Ovary (tissue), 9 donors: ENCODE measurements around the gene SCD5. TPM values are rescaled to one million over a fixed set of nuclear protein-coding genes. Genes with fewer than 3 reads are reported as not detected.

Source experiments
- DNase-seq, 5 donors: peaks; one replicate each; pipeline ENCODE4 v3.0.0-alpha.2; 2019 to 2020
- H3K27ac ChIP-seq, 2 donors: fragments of 200-600 bp; one replicate each; pipeline versions ENCODE4 v1.5.1 to v1.8.0; 2019 to 2022
- H3K27me3 ChIP-seq: fragments of 200-600 bp; one replicate; pipeline ENCODE4 v1.8.0; 2022
- H3K36me3 ChIP-seq: fragments of 200-600 bp; sonication (generic); one replicate; pipeline ENCODE4 v1.5.1; 2019
- H3K4me1 ChIP-seq: one replicate; pipeline ENCODE4 v1.8.1; 2013; ENCODE audit warnings: mild to moderate bottlenecking, moderate library complexity; ENCODE audit not compliant: insufficient read depth
- H3K4me3 ChIP-seq: fragments of 200-600 bp; sonication (generic); one replicate; pipeline ENCODE4 v1.5.1; 2017
- H3K9me3 ChIP-seq, 2 donors: fragments of 200-600 bp in 1 of 2; sonication (generic) in 1 of 2; one replicate each; pipeline versions ENCODE4 v1.5.1 to v1.8.1; 2013 to 2019; ENCODE audit warnings: mild to moderate bottlenecking in 1 of 2, moderate library complexity in 1 of 2
- CTCF ChIP-seq, 3 donors: fragments of 450-650 bp in 2 of 3; fragments of 200-600 bp in 1 of 3; IDR thresholded peaks; one replicate each; pipeline versions ENCODE4 v1.5.1 to v1.8.0; 2016 to 2022; ENCODE audit warnings: antibody characterized with exemption in 3 of 3, mild to moderate bottlenecking in 1 of 3
- EP300 ChIP-seq: sonication (generic); formaldehyde crosslinking; IDR thresholded peaks from one replicate; pipeline ENCODE4 v1.6.1; 2017; ENCODE audit warnings: antibody characterized with exemption
- POLR2A ChIP-seq: fragments of 450-650 bp; IDR thresholded peaks from one replicate; pipeline ENCODE4 v1.6.1; 2017; ENCODE audit warnings: antibody characterized with exemption, mild to moderate bottlenecking, moderate library complexity
- WGBS, 3 donors: extraction: QIAGEN DNeasy Blood & Tissue Kit in 1 of 3; methylation state at CpG; one replicate each; pipeline versions ENCODE4 v1.1.5 to v1.1.7; 2013 to 2017; 5-methylcytosine and 5-hydroxymethylcytosine counted together
- intact Hi-C, 4 donors: fragments of 100-400 bp; cut with DNase I; formaldehyde crosslinking; loops; one replicate each; pipeline versions ENCODE4 v1.11.0 to v1.15.1; 2022 to 2023
- polyA plus RNA-seq, 2 donors: library from polyadenylated mRNA; stranded (reverse); fragments of 200-250 nt in 1 of 2; fragments of 350-450 nt in 1 of 2; fragmentation: Illumina TruSeq in 1 of 2; extraction: RNeasy Lipid Tissue Mini Kit (QIAGEN cat#74804) in 1 of 2; gene quantifications; one replicate each; pipeline ENCODE4 v1.2.3, GENCODE V29; 2013 to 2014
- total RNA-seq, 7 donors: library from RNA; depleted of rRNA in 2 of 7; stranded (reverse); fragments of >200 nt in 2 of 7; fragmentation: NEBNext Ultra II Directional in 3 of 7; extraction: Animal tissue kit (Norgen Biotek cat#: 25700) in 3 of 7; gene quantifications; one replicate each; pipeline versions ENCODE4 v1.1.0 to v1.2.4, GENCODE V29; 2016 to 2023
- donor health status: DM: no; HTN: no; CAD: no; lungs with moderate emphysema.
- donor health status: DM: no; HTN: no; CAD: no.
- donor health status: Bipolar disorder and iron deficiency.
- donor health status: DM: yes; HTN: yes; CAD: no.
- donor health status: DM: no; HTN: no; CAD: no.
- donor health status: DM: yes; HTN: yes; CAD: no.

The SCD5 gene
- total and polyA plus RNA-seq, 9 donors: 96.3 to 203 (median 119) TPM

DNA sequence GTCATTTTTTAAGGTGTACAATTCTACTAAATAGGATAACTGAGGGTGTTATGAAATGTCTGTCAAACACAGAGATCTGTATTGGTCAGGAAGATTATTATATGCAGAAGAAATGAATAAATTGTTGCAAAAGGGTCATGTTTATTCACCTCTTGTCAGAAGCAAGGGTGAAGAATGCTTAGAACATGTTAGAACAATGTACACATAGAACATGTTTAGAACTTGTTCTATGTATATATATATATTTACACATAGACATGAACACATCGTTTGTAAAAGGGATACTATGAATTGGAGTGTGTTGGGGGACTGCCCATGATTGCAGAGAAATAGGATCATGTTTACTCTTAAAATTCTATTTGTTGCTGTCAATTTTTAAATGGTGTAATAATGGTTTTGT, 208.8 kb downstream of the SCD5 start:
- no peak overlapping the region for H3K27ac ChIP-seq
- 49 to 75% (median 54%) methylated on average over 1 of the region's 1 CpG for WGBS, 3 donors
- H3K4me1 ChIP-seq: no peaks in the 10 kb centered on the region
- H3K9me3 ChIP-seq: no peaks in the 10 kb centered on the region
- H3K36me3 ChIP-seq: no peaks in the 10 kb centered on the region
- TF ChIP-seq EP300 (no peak), POLR2A (no peak), CTCF (IDR thresholded peaks at IDR 0.05) (no peak)
- DNase-seq: no peak
- intact Hi-C loops: no loop called here
- no peak overlapping the region for H3K4me3 ChIP-seq
- H3K27me3 ChIP-seq: no peaks in the 10 kb centered on the region

DNA sequence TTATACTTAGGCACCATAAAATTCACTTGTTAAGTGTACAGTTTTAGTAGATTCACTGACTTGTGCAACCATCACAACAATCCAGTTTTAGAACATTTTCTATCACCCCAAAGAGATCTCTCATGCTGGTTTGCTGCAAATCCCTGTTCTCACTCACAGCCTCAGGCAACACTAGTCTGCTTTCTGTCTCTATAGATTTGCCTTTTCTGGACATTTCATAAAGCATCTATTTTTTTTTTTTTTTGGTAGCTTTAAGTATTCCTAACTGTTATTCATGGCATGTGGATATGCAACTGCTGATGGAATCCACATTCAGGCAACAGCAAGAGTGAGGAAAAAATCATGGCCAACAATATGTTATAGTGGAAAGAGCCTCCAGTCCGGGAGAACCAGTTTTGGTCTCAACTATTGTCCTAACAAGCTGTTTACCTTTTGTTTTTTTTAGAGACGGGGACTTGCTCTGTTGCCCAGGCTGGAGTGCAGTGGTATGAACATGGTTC, 209.8 kb downstream of the SCD5 start:
- Histone ChIP-seq H3K4me3 (no peak overlapping the region), H3K27ac (no peak overlapping the region), H3K36me3 (no peaks in the 10 kb centered on the region), H3K4me1 (no peaks in the 10 kb centered on the region), H3K9me3 (no peaks in the 10 kb centered on the region), H3K27me3 (no peaks in the 10 kb centered on the region)
- no peak for DNase-seq
- TF ChIP-seq POLR2A: no peak
- TF ChIP-seq CTCF (IDR thresholded peaks at IDR 0.05): no peak
- TF ChIP-seq EP300: no peak
- 44 to 58% (median 45%) methylated on average over 2 of the region's 2 CpGs for WGBS, 3 donors
- intact Hi-C loops: no loop called here

DNA sequence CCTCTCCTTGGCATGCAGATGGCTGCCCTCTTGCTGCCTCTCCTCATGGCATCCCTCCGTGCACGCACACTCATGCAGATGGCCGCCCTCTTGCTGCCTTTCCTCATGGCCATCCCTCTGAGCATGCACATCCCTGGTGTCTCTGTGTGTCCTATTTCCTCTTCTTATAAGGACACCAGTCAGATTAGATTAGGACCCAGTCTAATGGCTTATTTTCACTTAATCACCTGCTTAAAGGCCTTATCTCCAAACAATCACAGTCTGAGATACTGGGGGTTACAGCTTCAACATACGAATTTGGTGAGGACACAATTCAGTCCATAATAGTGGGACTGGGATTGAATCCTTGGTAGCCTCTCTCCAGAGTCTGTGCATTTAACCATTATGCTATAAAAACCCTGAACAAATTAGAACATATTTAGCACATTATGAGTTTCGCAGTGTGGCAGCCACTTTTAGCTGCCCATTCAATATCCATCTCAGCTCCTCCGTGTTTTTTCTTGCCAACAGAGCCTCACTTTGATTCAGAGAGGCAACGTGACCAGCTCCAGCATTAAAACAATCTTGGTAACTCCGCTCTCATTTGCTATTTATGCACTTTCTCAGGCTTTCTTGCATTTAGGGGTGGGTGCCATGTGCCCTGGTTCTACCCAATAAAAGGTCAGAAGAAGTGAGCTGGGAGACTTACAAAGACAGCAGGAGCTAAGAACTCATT, 210.6 kb downstream of the SCD5 start:
- TF ChIP-seq EP300: no peak
- no peak for TF ChIP-seq CTCF (IDR thresholded peaks at IDR 0.05)
- TF ChIP-seq POLR2A: no peak

DNA sequence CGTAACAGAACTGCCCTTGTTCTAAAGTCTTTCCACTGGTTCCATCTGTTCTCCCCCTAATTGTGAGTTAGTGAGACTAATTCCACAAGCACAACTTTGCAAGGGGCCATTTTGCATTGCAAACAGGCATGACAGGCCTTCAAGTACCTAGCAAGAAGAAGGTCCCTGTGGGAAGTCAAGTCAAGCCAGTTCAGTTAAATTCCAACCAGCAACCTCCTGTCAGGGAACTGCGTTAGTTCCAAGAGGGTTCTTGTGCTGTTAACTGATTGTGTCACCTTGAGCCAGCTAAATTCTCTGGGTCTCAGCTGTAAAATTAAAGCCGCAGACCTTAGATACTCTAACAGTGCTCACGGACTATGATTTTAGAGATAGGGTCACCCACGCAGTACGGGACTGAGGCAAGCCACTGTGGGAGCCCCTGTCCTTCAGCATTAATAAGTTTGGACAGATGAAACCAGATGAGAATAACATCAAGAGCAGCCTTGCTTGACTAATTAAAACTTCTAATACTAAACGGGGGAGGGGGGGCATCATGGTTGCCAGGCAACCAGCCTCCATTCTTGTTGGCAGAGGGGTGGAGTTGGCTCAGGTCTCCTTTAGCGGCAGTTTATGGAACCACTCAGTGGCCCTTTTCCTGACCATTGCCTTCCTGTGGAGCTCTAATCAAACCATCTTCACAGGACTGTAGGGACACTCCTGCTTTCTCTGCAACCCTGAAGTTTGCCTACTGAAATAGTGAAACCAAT, 212.7 kb downstream of the SCD5 start:
- H3K27me3 ChIP-seq: no peaks in the 10 kb centered on the region

More for the DNA sequence above, 210.6 kb downstream of the SCD5 start:
- Histone ChIP-seq H3K4me3 (no peak overlapping the region), H3K27ac (no peak overlapping the region), H3K36me3 (no peaks in the 10 kb centered on the region), H3K27me3 (no peaks in the 10 kb centered on the region), H3K4me1 (no peaks in the 10 kb centered on the region), H3K9me3 (no peaks in the 10 kb centered on the region)
- no peak for DNase-seq
- WGBS, 3 donors: 76 to 90% (median 80%) methylated on average over 8 of the region's 8 CpGs
- intact Hi-C loops: no loop called here

More for the DNA sequence above, 212.7 kb downstream of the SCD5 start:
- Histone ChIP-seq H3K4me1 (no peaks in the 10 kb centered on the region), H3K36me3 (no peaks in the 10 kb centered on the region), H3K9me3 (no peaks in the 10 kb centered on the region), H3K27ac (no peak overlapping the region), H3K4me3 (no peak overlapping the region)
- 83 to 88% (median 86%) methylated on average over 8 of the region's 8 CpGs for WGBS, 3 donors
- no peak for DNase-seq
- no peak for TF ChIP-seq EP300
- no peak for TF ChIP-seq CTCF (IDR thresholded peaks at IDR 0.05)
- TF ChIP-seq POLR2A: no peak
- intact Hi-C loops: no loop called here
